GM18508 (cell line): ENCODE results near the gene SLFN5.
"Not testable (repeated sequence)": the region's sequence is repeated elsewhere in the genome, so short reads cannot be mapped to it uniquely, and the experiment has no call there.

Source experiments
- ATAC-seq: cut with Tn5 transposase; IDR thresholded peaks from one replicate; pipeline ENCODE4 v1.9.1; 2021; ENCODE audit warnings: moderate number of reproducible peaks; ENCODE audit not compliant: insufficient read depth, unreplicated experiment

SLFN5 gene

DNA sequence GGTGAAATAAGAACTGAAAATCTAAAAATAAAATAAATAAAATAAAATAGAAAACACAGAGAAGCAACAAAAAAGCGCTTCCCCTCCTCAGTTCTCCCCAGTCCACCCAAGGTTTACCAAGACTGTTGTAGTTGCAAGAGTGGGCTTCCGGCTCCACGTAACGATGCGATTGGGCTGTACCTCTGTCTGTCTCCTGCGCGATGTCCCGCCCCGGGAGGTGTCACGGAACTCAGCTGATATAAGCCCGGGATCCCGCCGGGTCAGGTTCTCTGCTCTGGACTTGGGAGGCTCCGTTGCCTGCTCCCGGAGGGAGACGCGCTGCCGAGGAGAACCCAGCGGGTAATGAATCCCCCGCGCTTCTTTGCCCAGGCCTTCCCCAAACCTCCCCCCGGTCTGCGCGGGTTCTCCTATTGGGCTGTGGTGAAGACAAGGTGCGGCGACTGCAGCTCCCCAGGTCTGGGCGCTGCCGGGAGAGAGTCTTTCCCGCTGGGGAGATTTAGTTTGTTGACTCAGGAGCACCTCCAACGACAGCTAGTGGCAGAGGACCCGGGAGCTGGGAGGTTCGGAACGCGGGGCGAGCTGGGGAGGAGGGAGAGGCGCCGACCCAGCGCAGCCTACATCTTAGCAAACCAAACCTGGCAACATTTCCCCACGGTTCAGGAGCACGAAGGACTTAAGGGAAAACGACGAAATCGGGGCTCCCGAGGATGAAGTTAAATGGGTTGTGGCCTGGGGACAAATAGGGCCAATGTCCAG is at the start of gene SLFN5:
TSS of gene SLFN5 (plus strand) at position 268 of the 756 bp plus-strand sequence. CDS start 15,619 bp downstream, outside the sequence.
- ATAC-seq = no peak

DNA sequence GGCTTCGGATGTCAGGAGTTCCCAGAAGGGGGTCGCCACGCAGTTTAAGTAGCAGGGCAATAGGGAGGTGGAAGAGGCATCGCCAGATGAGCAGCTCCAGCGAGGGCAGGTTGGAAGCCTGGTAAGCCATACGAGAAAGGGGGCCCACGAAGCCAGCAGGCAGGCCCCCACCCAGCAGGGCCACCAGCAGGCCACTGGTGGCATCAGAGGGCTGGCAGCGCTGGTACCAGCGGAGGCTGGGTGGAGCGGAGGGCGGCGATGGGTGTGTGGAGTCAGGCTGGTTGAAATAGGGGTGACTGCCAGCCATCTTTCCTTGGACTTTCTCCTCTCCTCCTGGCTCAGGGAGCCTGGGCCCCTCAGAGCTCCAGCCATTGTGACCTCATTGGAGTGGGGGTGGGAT is 48.9 kb upstream of the SLFN5 start, which contains the start of gene SLC35G3:
TSS of gene SLC35G3 (minus strand) at position 393 of the 400 bp plus-strand sequence. CDS start at position 307, 86 bp downstream.
- not testable (repeated sequence) for ATAC-seq

DNA sequence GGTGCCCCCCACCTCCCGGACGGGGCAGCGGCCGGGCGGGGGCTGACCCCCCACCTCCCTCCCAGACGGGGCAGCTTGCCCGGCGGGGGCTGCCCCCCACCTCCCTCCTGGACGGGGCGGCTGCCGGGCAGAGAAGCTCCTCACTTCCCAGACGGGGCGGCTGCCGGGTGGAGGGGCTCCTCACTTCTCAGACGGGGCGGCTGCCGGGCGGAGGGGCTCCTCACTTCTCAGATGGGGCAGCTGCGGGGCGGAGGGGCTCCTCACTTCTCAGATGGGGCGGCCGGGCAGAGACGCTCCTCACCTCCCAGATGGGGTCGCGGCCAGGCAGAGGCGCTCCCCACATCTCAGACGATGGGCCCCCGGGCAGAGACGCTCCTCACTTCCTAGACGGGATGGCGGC is 47.8 kb upstream of the SLFN5 start:
- not testable (repeated sequence) for ATAC-seq

DNA sequence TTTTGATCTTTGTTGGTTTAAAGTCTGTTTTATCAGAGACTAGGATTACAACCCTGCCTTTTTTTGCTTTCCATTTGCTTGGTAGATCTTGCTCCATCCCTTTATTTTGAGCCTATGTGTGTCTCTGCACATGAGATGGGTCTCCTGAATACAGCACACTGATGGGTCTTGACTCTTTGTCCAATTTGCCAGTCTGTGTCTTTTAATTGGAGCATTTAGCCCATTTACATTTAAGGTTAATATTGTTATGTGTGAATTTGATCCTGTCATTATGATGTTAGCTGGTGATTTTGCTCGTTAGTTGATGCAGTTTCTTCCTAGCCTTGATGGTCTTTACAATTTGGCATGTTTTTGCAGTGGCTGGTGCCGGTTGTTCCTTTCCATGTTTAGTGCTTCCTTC is 40.3 kb upstream of the SLFN5 start:
- not testable (repeated sequence) for ATAC-seq

DNA sequence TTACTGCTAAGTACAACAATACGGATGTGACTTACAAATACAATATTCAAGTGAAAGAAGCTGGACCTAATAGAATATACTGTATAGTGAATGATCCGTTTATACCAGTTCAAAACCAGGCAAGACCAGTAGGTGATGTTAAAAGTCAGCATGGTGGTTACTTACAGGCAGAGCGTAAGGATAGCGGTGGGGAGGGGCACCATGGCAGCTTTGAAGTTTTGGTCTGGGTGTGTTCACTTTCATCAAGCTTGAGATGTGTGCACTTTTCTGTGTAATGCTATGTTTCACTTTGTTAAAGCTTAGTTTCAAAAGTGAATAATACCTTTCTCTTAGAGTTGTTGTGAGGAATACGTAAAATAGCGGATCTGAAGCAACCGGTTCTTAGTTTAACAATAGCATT is 32.1 kb upstream of the SLFN5 start:
- no peak for ATAC-seq

DNA sequence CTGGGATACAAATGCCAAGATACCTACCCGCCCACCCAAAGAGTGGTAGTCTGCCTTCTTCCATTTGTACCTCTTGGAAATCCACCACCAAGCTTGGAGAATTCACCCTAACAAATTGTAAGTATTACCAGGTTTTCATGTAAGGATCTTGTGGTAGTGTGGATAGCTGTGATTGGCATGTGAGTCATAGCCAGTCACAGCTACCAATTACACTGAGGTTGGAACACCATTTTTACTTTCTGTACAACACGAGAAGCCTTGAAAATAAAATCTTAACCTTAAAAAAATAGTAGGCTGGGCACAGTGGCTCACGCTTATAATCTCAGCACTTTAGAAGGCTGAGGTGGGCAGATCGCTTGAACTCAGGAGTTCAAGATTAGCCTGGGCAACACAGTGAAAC is 30.2 kb upstream of the SLFN5 start:
- ATAC-seq = no peak

DNA sequence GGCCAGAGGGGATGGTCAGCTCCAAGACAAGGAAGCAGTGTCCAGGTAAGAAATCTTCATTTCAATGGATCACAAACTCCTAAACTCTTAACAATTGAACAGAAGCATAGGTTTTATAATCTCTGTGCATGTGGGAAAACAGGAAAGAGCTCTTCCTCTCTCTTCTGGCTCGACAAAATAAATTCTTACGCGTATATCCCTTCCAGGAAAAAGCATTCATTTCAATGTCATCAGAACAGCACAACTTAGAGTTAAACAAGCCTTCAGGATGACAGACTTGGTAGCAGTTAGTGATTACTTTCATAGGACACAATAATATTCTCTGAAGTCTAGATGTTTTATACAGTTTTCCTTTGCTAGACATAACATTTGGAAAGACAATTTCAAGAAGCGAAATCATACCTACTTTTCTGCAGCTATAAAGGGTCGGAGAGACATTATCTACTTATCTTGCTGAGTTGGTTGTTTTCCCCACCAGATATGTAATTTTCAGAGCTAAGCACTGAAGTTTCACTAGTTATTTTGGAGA is 29.4 kb upstream of the SLFN5 start:
- ATAC-seq = no peak

DNA sequence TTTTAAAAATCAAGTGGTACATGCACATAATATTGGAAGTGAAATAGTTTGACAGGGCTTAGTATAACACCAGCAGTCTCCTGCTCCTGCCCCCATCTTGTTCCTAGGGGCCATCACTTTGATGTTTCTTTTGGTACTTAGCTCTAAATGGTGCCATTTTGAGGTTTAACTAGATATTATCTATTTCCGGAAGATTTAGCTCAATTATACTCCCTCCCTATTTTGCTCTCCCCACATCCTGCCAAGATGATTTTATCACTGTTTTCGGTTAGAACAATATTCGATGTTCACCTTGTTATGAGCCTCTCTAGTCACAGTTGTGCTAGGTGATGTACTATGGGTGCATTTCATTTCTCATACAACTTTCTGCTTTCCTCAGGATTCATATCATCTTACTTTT is 28.7 kb upstream of the SLFN5 start:
- ATAC-seq = no peak

DNA sequence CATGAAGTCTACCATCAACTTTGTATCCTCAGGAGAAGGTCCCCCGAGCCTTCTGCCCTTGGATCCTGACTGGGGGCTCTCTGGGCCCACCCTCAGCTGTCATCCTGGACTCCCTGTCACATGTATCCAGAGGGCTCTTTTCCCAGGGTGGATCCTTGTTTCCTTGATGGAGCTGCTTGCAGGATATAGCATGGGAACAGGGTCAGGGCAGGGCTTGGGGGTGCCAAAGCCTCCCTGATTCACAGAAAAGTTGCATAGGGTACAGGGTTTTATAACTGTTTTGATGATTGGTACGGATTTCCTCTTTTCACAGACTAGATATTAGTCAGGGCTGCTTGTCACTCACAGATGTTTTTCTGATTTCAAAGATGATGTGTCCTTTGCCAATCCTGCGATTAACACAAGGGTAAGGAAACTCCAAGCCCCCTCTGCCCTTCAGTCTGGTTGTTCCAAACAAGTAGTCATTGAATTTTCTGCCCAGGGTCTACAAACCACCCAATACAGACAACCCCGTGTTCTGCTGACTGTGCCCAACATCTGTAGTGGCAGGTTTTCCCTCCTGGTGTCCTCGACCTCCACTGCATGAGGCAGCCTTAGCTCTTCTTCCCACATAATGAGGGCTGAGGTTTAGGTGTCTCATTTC is 28.1 kb upstream of the SLFN5 start:
- no peak for ATAC-seq

DNA sequence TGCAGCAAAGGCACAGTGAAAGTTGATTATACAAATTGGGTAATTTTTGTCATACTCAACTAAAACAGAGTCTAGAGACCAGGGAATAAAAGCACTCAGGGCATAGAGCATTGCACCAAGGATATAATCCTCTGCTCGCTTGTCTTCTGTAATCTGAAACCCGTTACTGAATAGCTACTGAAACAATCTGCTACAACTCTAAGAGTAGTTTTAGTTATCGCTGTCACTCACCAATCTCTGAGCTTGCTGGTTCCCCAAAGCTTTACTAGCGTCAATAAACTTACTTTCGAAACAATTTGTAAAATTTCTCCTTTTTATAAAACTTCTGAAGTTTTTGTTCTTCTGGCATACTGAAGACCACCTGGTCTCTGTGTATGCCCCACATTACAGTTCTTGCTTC is 25.8 kb upstream of the SLFN5 start:
- no peak for ATAC-seq

DNA sequence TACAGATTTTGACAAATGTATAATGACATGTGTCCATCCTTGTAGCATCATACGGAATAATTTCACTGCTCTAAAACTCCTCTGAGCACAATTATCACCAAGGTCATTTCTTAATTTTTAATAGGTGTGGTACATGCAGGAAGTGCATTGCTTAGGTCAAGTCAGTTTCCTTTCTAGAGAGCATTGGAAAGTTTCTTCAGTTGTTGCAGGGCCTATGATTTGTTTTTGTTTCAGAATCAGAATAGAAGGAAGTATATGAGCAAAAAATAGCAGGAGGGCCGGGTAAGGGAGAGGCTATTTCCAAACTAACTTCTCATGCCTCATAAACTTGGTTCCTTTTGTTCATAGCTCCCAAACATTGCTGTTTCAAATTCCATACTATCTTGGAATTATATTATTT is 24.0 kb upstream of the SLFN5 start:
- no peak for ATAC-seq

DNA sequence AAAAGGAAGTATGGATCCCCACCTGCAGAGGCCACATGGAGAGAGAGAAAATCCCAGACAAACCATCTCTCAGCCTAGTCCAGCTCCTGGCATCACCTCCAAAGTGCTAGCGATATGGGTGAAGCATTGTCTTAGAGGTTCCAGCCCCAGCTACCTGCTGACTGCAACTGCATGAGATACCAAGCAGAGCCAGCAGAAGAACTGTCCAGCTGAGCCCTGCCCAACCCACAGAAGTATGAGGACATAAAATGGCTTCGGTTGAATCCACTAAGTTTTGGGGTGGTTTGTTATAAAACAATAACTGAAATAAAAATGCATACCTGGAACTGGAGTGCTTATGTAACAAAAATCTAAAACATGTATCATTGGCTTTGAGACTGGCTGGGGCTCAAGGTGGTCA is 20.4 kb upstream of the SLFN5 start:
- no peak for ATAC-seq

DNA sequence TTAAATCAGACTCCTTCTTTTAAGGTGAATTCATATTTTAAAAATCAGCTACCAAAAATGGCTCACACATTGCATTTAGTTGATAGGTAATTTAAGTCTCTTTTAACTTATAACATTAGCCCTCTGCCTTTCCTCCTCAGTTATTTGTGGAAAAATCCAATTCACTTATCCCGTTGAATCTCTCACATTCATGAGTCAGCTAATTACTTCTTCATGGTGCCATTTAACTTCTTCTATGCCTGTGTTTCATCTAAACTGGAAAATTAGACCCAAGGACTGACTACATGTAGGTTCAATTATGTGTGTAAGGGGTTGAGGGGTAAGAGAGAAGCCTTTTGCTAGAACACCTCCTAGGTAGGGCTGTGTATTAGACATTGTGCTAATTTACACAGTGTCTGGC is 18.4 kb upstream of the SLFN5 start:
- no peak for ATAC-seq

DNA sequence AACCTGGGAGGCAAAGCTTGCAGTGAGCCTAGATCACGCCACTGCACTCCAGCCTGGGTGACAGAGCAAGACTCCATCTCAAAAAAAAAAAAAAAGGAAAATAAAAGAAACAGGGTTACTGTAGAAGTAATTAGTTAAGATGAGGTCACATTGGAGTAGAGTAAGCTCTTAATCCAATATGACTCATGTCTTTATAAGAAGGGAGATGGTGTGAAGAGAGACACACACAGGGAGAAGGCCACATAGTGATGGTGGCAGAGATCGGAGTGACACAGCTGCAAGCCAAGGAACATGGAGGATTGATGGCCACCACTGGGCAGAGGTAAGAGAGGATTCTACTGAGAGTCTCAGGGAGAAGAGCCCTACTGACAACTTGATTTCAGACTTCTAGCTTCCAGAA is 15.3 kb upstream of the SLFN5 start:
- no peak for ATAC-seq

DNA sequence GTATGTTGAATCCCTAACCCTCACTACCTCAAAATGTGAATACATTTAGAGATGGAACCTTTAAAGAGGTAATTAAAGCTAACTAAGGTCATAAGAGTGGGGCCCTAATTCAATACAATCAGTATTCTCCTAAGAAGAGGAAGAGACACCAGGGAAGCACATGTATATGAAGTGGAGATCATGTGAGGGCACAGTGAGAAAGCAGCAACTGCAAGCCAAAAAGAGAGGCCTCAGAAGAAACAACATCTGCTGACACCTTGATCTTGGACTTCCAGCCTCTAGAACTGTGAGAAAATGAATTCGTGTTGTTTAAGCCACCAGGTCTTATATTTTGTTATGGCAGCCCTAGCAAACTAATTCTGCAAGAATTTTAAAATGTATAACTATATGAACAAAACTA is 13.2 kb upstream of the SLFN5 start:
- no peak for ATAC-seq

DNA sequence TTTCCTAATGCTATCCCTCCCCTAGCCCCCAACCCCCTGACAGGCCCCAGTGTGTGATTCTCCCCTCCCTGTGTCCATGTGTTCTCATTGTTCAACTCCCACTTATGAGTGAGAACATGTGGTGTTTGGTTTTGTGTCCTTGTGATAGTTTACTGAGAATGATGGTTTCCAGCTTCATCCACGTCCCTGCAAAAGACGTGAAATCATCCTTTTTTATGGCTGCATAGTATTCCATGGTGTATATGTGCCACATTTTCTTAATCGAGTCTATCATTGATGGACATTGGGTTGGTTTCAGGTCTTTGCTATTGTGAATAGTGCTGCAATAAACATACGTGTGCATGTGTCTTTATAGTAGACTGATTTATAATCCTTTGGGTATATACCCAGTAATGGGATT is 8.6 kb upstream of the SLFN5 start:
- not testable (repeated sequence) for ATAC-seq

DNA sequence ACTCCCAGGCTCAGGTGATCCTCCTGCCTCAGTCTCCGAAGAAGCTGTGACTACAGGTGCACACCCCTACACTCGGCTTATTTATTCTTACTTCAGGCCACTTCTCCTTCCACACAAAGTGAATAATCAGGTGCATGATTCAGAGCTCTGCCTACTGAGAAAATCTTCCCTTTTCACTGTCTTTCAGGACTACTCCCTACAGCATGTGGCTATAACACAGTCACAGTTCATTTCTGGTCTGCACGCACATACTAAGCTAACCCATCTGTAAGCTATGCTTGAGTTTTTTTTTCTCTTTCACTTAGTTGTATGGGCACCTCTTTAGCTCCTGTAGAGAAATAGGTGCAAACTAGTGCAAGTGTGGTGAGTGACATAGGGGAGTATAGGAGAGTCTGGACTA is 7.6 kb upstream of the SLFN5 start:
- ATAC-seq = no peak

DNA sequence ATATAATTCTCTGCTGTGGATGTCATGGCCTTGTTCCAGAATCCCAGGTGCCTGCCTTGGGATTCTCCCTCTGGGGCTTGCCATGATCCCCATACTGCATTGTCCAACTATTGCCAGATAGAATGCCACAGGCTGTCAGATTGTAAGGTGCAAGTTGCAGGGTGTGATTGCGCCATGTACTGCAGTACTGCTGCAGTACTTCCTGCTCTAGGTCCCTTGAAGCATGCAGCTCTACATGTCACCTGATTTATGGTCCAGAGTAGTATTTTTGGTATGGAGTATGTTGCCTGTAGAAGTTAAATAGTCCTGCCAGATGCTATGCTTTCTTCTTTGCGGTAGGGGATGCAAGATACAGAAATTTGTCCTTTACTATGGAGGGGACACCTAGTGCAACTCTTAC is 7.0 kb upstream of the SLFN5 start:
- no peak for ATAC-seq

DNA sequence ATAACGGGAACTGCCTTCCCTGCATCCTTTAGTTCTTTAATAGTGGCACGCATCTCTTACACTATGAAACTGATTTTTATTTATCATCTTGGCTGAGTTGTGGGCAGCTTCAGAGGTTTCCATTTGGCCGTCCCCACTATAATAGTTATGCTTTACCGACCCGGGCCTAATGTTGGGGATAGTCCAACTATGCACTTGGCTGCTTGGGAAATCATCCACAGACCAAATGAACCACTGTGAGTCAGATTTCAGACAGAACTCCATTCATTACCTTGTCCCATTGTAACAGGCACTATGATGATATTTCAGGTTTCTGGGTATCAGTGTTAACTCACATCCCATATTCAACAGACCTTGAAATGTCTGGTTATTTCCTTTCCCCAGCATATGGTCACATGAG is 6.1 kb upstream of the SLFN5 start:
- ATAC-seq = no peak

DNA sequence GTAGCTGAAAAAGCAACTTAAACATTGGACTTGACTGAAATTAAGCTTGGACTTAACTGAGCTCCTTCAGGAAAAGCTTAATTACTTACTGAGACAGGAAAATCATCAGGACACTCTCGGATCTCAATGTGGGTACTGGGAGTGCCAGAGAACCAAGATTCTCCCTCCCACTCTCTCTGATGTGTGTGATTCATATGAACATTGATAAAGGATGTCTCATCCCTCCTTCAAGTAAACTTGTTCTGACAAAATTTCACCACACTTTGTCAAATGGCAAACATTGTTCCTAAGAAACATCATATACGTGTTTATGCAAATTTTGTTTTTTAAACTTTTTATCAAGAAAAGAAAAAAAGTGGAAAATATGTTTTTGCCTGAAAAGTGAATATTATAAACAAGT is 4.1 kb upstream of the SLFN5 start:
- no peak for ATAC-seq

DNA sequence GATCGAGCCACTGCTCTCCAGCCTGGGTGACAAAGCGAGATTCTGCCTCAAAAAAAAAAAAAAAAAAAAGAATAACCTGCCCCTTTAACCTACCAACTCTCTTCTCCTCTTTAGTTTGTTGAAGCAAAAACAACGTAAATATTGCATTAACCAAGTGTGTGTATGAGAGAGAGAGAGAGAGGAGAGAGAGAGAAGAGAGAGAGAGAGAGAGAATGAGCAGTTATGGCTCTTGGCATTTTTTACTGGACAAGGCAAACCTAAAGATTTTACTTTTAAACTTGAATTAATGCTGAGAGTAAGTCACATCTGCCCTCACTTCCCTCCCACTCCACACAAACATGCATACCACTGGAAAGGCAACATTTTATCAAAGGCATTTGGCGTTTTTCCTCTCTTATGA is 3.0 kb upstream of the SLFN5 start:
- ATAC-seq = no peak

DNA sequence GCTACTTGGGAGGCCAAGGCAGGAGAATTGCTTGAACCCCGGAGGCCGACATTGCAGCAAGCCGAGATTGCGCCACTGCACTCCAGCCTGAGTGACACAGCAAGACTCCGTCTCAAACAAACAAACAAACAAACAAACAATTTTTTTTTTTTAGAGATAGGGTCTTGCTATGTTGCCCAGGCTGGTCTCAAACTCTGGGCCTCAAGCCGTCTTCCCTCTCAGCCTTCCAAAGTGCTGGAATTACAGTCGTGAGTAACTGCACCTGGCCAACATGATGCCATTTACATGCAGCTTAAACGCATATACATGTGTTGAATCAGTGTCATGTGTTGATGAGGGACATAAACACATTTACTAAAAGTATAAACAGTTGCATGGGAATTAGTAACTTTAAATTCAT is 2.0 kb upstream of the SLFN5 start:
- ATAC-seq = no peak
